ELR (cell line): ENCODE measurements around the gene NOXRED1.
A peak's percentile ranks its signal among the peaks of the same experiment; 100 is the strongest.

Experiments used
- DNase-seq: peaks from one replicate; pipeline ENCODE4 v3.0.0-alpha.2; 2015; ENCODE audit warnings: low read depth

Gene NOXRED1

DNA sequence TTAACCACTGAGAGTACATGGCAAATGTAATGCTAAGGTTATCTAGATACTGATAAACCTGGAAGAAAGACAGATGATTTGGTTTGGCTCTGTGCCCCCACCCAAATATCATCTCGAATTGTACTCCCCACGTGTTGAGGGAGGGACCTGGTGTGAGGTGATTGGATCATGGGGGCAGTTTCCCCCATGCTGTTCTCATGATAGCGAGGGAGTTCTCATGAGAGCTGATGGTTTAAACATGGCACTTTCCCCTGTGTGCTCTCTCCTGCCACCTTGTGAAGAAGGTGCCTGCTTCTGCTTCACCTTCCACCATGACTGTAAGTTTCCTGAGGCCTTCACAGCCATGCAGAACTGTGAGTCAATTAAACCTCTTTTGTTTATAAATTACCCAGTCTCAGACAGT lies 14.2 kb downstream of the NOXRED1 start:
- DNase-seq, result peak; percentile 20

DNA sequence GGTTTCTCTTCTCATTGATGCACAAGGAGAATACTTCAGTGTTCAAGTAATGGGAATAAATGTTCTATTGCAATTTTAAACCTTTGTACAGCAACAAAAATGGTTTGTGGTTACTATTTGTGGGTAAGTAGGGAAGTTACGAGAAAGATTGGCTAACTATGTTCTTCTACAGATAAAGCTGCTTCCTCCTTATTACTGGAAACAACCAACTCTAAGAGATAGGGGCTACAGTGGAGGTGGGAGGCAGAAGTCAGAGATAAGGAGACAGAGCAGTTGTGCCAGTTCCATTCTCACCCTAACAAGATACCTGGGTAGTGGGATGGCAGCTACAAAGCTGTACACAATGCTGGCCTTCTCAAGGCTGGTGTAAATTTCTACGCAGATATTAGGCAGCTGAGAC lies 16.2 kb downstream of the NOXRED1 start:
- DNase-seq, result no peak

DNA sequence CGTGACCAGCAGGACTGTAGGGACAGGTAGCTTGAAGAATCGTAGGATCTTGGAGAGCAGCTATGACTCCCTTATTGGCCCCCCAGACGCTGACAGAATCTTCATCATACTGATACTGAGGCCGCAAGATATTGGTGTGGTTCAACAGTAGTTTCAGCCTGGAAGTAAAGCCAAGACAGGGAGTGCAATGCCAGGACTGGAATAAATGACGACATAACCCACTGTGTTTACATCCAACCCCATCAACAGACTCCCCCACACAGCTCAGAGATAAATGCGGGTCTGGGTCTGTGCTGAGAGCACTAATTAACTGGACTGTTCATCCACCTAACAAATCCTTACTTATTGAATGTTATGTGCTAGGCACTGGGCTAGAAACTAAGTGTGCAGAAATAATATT lies 16.6 kb downstream of the NOXRED1 start:
- DNase-seq, result no peak

DNA sequence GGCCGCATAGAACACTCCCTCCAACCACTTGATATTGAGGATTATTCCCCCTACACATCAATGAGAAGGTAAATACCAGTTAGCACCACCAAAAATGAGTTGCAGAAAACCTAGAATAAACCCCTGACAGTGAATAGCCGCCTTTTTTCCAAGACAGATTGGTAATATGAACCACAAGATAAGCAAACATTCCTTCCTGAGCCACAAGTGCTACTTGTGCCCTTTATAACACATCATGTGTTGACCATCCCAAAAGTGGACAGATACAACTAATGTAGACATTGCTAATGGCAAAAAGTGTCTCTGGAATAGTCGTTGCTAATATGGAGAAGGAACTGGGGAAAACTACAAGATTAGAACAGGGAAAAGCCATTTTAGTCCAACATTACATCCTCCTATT lies 17.2 kb downstream of the NOXRED1 start:
- DNase-seq, result no peak

DNA sequence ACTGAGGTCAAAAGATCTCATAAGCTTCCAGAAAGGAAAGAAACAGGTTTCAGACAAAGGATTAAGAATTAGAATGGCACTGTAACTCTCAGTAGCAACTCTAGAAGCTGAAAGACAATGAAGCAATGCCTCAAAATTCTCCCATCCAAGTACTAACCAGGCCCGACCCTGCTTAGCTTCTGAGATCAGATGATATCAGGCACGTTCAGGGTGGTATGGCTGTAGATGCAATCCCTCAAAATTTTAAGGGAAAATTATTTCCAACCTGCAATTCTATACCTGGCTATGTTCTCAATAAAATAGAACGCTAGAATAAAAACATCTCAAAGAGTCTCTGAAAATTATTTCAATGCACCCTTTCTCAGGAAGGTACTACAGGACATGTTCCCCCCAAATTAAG lies 19.6 kb downstream of the NOXRED1 start:
- peak; percentile 5 for DNase-seq

DNA sequence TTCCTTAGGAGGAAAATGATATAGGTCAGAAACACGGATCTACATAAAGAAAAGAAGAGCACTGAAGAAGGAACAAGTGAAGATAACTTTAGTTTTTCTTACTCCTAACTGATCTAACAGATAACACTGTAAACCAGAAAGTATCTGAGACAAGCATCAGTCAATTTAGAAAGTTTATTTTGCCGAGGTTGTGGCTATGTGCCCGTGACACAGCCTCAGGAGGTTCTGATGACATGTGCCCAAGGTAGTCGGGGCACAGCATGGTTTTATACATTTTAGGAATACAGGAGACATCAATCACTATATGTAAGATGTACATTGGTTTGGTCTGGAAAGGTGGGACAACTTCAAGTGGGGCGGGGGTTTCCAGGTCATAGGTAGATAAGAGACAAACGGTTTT lies 23.1 kb downstream of the NOXRED1 start:
- DNase-seq, result no peak

DNA sequence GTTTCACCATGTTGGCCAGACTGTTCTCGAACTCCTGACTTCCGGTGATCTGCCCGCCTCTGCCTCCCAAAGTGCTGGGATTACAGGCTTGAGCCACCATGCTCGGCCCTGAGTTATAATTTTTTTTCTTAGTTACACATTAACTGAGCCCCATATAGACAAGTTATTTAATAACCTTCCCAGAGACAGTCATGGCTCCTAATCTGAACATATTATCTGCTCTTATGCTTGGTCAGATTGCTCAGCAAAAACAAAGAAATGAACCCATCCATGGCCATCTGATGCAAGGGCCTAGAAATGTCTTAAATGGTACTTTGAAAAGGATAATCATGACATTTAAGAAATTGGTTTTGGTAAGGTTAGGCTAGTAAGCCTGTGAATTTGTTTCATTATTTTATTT lies 33.1 kb downstream of the NOXRED1 start:
- DNase-seq, result no peak

DNA sequence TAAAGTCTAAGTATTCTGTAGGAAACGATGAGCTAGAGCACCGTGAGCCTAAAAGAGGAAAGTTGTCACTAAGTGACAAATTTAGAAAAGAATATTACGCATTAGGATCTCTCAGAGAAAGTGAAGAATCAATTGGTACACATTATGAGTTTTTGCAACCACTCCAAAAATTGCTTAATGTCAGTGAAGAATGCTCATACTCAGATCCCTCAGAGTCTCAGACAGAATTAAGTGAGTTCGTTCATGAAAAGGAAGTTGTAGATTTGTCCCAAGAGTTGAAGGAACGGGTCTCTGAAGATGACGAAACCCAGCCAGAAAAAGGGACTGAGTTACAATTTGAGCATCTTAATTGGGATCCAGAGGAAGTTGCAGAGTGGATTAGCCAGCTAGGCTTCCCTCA lies 44.6 kb downstream of the NOXRED1 start:
- no peak for DNase-seq

DNA sequence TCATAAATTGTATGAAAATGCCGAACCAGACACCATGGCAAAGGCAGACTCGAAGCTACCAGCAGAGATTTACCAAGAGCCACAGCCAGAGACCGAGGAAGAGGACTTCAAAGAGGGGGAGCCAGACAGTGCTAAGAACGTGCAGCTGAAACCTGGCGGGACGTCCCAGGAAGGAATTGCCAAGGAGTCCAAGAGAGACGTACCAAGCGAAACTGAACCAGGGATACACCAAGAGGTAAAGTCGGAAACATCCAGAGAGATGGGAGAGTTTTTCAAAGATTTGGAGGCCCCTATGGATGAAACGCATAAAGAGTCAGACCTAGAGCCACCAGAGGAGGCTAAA lies 45.9 kb downstream of the NOXRED1 start:
- no peak for DNase-seq

DNA sequence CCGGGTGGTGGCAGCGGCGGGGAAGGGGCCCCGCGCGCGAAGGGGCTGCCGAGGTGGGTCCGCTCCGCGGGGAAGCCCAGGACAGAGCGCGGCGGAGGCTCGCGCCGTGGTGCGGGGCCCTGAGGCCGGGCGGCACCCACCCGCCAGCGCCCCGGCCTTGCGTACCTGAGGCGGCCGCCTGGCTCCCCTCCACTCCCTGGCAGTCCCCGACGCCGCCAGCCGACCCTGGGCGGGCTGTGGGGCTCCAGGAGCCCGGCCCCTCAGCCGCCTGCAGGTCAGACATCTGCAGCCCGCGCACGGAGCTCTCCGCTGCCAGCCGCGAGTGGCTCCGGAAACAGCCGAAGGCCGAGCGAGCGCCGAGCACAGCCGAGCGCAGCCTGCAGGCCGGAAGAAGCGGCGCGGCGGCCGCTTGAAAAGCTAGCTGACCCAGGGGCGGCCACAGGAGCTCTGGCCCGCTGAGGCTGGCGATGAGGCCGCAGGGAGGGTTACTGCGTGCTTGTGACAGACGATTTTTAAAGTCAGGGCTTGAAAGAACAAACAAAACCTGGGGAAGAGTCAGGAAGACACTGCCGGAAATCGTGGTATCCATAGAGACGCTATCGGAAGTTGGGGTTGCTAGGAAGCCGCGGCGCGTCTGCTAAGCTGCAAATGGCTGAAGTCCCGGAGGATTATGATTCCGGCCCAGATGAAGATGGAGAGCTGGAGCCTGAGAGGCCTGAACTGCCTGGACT lies 46.4 kb downstream of the NOXRED1 start, which contains the start of the genes SAMD15 and TMED8:
TSS of gene SAMD15 (plus strand) at position 609 of the 731 bp plus-strand sequence. CDS start at position 649, 40 bp downstream.
TSS of gene TMED8 (minus strand) at position 324 of the 731 bp plus-strand sequence. CDS start at position 283, 41 bp downstream.
- DNase-seq, result peak; percentile 86

DNA sequence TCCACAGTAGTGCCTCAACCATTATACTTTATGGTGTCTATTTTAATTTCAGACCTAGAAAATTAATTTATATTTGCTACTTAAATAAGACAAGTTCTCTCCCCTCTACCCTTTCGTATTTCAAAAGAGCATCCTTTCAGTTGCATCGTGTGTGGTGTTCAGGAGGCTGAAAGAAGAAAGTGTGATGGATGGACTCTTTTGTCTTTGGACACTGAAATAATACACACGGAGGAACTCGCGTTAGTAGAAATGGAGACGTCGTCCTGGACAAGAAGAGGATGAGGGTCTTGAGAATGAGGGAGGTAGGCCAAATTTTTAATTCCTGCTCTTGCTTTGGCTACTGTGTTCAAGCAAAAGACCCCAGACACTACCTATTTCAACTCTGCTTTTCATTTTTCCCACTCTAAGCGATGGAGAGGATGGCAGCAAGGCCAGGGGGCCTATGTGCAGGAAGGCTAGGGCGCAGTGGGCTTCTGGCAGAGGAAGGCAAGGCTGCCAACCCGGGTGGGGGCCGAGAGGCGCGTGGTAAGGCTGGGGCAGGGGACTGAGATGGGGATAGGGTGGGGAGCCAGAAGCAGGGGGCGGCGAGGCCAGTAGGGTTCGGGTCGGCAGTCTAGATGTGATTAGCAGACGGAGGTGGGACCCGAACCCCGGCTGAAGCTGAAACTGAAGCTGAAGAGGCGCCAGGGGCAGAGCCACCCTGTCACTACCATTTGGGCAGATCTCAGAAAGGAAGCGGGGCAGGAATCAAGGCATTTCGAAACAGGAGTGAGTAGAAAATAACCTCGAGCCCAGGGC lies 47.2 kb downstream of the NOXRED1 start:
- DNase-seq, result peak; percentile 37

DNA sequence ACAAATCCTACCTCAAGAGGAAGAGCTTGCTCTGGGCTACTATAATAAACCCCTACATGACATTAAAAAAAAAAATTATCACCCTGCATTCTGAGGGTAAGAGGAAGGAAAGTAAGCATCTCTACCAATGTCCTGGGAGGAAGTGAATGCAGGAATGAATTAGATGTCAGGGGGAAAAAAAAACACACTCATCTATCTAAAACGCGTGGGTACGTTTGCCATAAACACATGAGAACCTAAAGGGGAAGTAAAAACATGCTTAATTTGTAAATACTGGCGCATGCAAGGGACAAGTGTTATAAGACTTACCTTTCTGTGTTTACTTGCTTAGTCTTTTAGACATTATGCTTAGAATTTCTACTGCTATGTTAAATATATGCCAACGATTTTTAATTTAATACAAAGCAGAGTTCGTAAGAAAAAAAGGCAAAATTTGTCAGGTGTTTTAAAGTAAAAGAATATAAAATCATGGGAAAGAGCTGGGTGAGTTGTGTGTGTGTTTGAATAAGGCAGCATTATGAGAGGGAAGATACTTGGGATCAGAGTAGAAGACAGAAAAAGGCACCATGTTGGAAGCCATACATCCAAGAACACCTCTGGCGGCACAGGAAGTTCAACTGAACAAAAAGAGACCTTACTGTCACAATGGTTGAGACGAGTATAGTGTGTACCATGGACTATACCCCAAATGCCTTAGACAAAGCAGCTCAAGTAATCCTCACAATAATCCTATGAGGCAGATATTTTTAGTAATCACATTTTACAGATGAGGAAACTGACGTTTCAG lies 48.0 kb downstream of the NOXRED1 start:
- DNase-seq, result no peak

DNA sequence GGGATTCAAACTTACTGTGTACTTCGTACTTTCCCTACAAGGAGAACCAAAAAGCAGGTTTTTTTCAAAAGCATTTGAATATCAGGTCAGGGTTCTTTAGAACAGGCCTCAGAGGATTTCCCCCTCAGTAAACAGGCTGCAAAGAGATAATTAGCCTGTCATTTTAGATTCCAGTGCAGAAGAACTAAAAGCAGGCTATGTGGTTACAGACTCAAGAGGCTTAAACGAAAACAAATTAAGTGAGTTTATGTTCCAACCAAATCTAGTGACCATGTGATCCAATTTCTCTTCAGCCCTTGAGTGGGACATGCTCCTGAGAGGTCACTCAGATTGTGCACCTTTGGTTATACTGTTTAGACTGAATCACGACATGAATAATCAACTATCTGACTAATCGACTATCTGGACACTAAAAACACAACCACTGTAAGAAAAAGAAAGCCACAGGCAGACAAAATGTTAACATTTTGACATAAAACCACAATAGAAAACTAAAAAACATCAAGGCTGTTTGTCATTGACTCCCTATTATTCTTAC lies 51.0 kb downstream of the NOXRED1 start:
- DNase-seq, result peak; percentile 70

DNA sequence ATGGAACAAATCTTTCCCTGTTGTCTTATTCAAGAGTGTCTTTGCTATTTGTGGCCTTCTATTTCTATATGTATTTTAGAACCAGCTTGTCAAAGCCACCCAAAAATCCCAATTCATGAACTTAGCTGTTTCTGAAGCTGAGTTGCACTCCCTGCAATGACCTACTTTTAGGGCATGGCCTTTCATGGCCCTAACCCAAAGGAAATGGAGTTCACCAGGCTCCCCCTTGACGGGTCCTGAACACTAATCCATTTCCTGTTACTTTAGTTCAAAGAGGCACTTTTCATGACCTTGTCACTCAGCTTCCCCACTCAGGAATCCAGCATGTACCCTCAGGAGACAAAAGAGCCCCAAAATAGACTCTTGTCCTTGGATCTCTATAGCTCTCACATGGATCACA lies 54.0 kb downstream of the NOXRED1 start:
- no peak for DNase-seq

DNA sequence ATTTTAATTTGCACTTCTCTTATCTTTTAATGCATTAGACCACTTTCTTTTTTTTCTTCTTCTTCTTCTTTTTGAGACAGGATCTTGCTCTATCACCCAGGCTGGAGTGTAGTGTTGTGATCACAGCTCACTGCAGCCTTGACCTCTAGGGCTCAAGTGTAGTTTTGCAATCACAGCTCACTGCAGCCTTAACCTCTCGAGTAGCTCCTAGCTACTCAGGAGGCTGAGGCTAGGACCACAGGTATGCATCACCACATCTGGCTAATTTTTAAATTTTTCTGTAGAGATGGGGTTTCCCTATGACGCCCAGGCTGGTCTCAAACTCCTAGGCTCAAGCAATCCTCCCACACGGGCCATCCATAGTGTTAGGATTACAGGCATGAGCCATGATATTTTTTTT lies 59.2 kb downstream of the NOXRED1 start:
- DNase-seq, result no peak

DNA sequence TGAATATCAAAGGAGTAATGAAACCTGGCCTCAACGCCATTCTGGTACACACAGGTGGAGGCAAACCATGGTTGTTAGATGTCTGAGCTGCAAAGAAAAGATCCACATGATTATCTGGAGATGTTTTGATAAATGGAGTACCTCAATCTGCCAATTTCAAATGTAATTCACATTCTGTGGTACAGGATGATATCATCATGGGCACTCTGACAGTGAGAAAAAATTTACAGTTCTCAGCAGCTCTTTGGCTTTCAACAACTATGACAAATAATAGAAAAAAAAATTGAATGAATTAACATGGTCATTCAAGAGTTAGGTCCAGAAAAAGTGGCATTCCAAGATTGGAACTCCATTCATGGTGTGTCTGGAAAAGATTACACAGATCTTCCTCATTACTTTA lies 63.7 kb downstream of the NOXRED1 start:
- DNase-seq, result no peak

DNA sequence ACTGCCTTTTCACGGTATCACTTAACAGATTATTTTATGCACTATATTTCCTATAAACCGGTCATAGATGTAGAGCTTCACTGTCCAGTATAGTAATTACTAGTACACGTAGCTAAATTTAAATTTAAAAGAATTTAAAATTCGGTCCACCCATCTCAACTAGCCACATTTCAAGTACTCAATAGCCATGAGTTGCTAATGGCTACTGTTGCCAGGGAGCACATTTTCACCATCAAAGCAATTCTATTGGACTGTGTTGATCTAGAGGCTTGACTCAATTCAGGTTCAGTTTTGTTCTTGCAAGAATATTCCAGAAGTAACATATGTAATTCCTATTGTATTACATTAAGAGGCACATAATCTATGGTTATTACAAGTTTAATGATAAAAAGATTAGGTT lies 66.4 kb downstream of the NOXRED1 start:
- no peak for DNase-seq

DNA sequence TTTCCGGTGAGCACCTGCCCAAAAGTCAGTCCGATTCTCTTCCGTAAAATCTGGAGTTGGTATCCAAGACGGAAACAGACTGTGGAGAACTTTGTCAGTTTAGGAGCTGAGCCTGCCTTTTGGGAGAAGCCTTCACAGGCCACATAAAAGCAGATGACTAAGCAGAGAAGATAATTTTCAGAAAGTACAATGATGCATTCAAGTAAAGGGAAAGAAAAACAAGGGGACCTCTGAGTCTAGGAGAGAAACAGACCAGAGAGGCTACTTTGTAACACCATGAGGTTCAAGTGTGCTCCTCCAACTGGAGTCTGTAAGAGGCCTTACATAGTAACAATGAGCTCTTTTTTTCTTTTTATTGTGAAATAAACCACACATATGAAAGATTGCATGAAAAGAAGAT lies 67.5 kb downstream of the NOXRED1 start:
- no peak for DNase-seq

DNA sequence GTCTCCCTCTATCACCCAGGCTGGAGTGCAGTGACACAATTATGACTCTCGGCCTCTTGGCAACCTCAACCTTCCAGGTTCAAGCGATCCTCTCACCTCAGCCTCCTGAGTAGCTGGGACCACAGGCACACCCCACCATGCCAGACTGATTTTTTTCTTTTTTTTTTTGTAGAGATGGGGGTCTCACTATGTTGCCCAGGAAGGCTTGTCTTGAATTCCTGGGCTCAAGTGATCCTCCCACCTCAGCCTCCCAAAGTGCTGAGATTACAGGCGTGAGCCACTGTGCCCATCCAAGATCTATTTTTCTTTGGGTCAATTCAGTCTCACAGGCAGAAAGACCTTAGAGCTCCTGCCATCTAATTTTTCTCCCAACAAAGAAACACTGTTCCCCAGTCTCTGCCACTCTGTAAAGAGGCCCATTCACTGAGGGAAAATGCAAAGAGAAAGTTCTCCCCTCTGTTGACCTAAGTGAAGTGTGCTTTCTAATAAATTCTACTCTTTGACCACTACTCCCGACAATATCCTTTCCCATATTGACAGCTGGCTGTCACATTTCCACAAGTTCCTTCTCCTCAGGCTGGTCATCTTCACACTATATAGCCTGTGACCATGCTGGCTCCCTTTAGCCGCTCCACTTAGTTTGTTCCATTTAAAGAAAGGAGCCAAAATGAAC lies 69.7 kb downstream of the NOXRED1 start:
- no peak for DNase-seq

DNA sequence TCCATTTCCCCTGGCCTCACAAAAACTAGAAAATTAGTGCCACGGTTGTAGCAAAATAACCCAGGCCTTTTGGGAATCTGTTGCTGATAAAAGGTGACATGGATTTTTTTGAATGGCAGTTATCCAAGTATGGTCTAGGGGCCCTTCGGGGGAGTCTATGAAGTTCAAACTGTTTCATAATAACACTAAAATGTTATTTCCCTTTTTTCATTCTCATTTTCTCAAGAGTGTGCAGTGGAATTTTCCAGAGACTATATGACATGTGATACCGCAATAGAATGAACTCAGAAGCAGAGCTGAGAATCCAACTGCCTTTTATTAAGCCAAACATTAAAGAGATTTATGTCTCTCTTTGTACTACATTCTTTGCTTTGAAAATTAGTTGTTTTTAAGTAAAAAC lies 75.6 kb downstream of the NOXRED1 start:
- DNase-seq, result no peak

DNA sequence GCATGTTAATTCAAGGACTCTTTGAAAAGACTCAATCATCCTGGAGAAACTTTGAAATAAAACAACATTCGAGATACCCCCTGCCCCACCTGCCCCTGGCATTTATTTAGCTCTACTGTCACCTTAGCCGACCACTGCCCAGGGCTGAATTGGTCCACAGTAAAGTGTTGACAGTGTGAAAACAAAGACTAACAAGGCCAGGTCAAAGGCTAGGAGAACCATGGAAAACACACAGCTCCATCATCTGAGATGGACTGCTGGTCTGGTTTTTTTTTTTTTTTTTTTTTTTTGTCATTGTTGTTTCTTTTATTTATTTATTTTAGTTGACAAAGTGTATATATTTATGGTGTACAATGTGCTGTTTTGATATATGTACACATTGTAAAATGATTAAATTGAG lies 76.8 kb downstream of the NOXRED1 start:
- DNase-seq, result no peak
